ENCODE data around the gene SLC38A7. TPM values are rescaled to one million over a fixed set of nuclear protein-coding genes. Genes with fewer than 3 reads are reported as not detected.

SLC38A7 gene
- total and polyA plus RNA-seq, 2 of the 13 experiments (the other 11 are each of a cell fraction or from before 2014, with no cell fraction given) = 13.2 to 14.1 TPM

GRCh38 chr16:58654560-58655214, 29.9 kb downstream of the SLC38A7 start (continued):
- 0 out of 2 replicates have a peak, but pooled peaks have one; percentile 28 for TF ChIP-seq ZSCAN22 (CRISPR knock-in tag; IDR thresholded peaks at IDR 0.05)
- no peak for TF ChIP-seq FOSL2 (CRISPR knock-in tag; IDR thresholded peaks at IDR 0.05)
- TF ChIP-seq ZNF563 (CRISPR knock-in tag; IDR thresholded peaks at IDR 0.05) = no peak
- TF ChIP-seq DR1 (CRISPR knock-in tag; IDR thresholded peaks at IDR 0.05) = no peak
- TF ChIP-seq FOXP4 (CRISPR knock-in tag; IDR thresholded peaks at IDR 0.05) = no peak; the same call in 1 of the 2 replicates
- TF ChIP-seq ZBTB20 (CRISPR knock-in tag; IDR thresholded peaks at IDR 0.05; ENCODE audit: borderline replicate concordance, low read depth) = no peak
- no peak for TF ChIP-seq MAFG (CRISPR knock-in tag; IDR thresholded peaks at IDR 0.05)
- TF ChIP-seq SIN3B (IDR thresholded peaks at IDR 0.05; ENCODE audit: low read length) = no peak
- TF ChIP-seq SCMH1 (CRISPR knock-in tag; IDR thresholded peaks at IDR 0.05; ENCODE audit: borderline replicate concordance) = no peak
- no peak for TF ChIP-seq DNMT1 (CRISPR knock-in tag; IDR thresholded peaks at IDR 0.05)
- TF ChIP-seq ZNF790 (CRISPR knock-in tag; IDR thresholded peaks at IDR 0.05; ENCODE audit: borderline replicate concordance) = no peak
- TF ChIP-seq ZFP37 (CRISPR knock-in tag; IDR thresholded peaks at IDR 0.05; ENCODE audit: borderline replicate concordance) = no peak
- no peak for TF ChIP-seq ZNF546 (CRISPR knock-in tag; conservative IDR thresholded peaks at IDR 0.05)
- no peak for TF ChIP-seq RARG (CRISPR knock-in tag; IDR thresholded peaks at IDR 0.05; ENCODE audit: low read depth)
- TF ChIP-seq GLMP (CRISPR knock-in tag; IDR thresholded peaks at IDR 0.05; ENCODE audit: borderline replicate concordance) = no peak
- no peak for TF ChIP-seq KLF9 (CRISPR knock-in tag; IDR thresholded peaks at IDR 0.05; ENCODE audit: low read depth)
- no peak for TF ChIP-seq FOXO4 (CRISPR knock-in tag; conservative IDR thresholded peaks at IDR 0.05)
- no peak for TF ChIP-seq FOXC1 (CRISPR knock-in tag; IDR thresholded peaks at IDR 0.05; ENCODE audit: borderline replicate concordance)
- TF ChIP-seq ZHX2 (IDR thresholded peaks at IDR 0.05; ENCODE audit: low read depth) = no peak
- TF ChIP-seq ZHX2 (CRISPR knock-in tag; IDR thresholded peaks at IDR 0.05; ENCODE audit: borderline replicate concordance) = no peak

Measured in HepG2 (cell line).